Upper lobe of left lung (tissue), 4 donors: ENCODE results near the gene SMPD3.

ENCODE experiments used
- CTCF ChIP-seq, 6 experiments: fragments of 450-650 bp in 4 of 6; fragments of 200-600 bp in 2 of 6; sonication (generic) in 2 of 6; IDR thresholded peaks; one replicate each; pipeline ENCODE4 v1.5.1; 2016 to 2019; ENCODE audit warnings: antibody characterized with exemption in 6 of 6
- POLR2A ChIP-seq, 4 donors: fragments of 450-650 bp; IDR thresholded peaks; one replicate each; pipeline ENCODE4 v1.5.1; 2016 to 2017; ENCODE audit warnings: antibody characterized with exemption in 4 of 4, mild to moderate bottlenecking in 2 of 4
- POLR2AphosphoS5 ChIP-seq, 2 donors: sonication (generic); formaldehyde crosslinking; IDR thresholded peaks; one replicate each; pipeline ENCODE4 v1.5.1; 2017; ENCODE audit warnings: antibody characterized with exemption in 2 of 2

DNA sequence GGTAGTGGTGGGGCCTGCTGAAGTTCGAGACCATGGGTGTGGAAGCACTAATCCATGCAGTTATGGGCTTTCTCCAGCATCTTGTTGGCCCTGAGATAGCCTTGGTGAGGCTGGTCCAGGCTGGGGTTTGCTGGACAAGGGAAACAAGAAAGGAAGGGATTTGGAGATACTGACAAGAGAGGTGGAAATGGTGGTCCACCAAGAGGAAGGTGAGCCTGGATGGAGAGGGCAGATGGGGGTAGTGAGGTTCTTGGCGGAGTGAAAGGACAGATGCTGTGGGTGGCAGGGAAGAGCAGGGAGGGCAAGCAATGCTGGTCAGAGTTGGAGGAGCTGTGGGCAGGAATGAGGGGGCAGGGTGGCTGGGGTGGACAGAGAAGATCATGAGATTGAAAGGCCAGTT lies 5.5 kb upstream of the SMPD3 start:
- TF ChIP-seq CTCF (IDR thresholded peaks at IDR 0.05): no peak
- no peak for TF ChIP-seq POLR2AphosphoS5 (IDR thresholded peaks at IDR 0.05)
- TF ChIP-seq POLR2A (IDR thresholded peaks at IDR 0.05): no peak
